RPMI7951 (cell line): Measurements from ENCODE around the gene TNRC6B. TPM values are rescaled to one million over a fixed set of nuclear protein-coding genes. Genes with fewer than 3 reads are reported as not detected.

ENCODE experiments used
- DNase-seq: peaks from one replicate; pipeline ENCODE4 v3.0.0-alpha.2; 2012; ENCODE audit warnings: low read depth
- total RNA-seq: library from RNA; depleted of rRNA; stranded (reverse); fragments of >200 nt; shearing (Covaris generic); gene quantifications from 2 replicates; pipeline ENCODE4 v1.2.3, GENCODE V29; 2014

TNRC6B gene
- total RNA-seq, 1 experiment from 2014 or later = 9.5 TPM

DNA sequence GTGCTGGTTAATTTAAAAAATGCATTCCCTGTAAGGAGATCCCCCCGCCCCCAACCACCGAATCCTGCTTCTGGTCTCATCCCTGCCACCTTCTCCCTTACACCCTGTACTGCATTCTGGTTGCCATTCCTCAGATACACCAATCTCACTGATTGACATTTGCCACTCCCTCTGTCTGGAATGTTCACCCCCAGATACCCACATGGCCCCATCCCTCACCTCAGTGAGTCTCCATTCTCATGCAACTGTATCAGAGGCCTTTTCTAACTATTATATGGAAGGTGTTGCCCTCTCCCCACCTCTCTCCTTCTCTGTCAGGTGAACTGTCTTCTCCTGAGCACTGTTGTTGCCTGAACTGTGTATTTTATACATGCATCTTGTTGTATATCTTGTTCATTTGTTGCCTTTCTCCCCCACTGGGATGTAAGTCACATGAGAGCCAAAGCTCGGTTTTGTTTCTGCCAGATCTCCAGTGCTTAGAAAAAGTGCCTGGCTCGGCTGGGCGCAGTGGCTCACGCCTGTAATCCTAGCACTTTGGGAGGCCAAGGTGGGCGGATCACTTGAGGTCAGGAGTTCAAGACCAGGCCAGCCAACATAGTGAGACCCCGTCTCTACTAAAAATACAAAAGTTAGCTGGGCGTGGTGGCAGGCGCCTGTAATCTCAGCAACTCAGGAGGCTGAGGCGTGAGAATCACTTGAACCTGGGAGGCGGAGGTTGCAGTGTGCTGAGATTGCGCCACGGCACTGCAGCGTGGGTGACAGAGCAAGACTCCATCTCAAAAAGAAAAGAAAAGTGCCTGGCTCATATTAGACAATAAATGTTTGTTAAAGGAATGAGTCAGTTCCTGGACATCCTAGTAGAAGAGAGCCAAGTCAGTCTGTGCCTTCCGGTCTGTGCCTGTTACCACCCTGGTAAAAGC is 61.0 kb downstream of the TNRC6B start:
- DNase-seq = peak; percentile 79

- DNase-seq = no peak
These were observed 61.6 kb downstream of the TNRC6B start for GRCh38 chr22:40239345-40239683.

- DNase-seq = no peak
These were observed 62.4 kb downstream of the TNRC6B start for GRCh38 chr22:40240160-40240559.

DNA sequence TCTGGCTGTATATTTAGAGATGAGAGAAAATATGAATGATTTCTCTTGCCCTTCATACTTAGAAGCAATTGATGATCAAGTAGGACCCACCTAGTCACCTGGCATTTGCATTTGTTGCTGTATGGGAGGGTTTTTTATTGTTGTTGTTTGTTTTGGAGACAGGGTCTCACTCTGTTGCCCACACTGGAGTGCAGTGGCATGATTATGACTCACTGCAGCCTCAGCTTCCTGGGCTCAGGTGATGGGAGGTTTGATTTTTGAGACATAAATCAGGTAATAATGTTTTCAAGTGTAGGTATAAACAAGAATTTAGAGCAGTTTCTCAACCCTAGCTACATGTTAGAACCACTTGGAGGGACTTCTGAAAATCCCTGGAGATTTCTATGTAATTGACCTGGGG is 63.0 kb downstream of the TNRC6B start:
- no peak for DNase-seq

GRCh38 chr22:40241200-40241763 is 63.6 kb downstream of the TNRC6B start:
- DNase-seq = no peak

DNA sequence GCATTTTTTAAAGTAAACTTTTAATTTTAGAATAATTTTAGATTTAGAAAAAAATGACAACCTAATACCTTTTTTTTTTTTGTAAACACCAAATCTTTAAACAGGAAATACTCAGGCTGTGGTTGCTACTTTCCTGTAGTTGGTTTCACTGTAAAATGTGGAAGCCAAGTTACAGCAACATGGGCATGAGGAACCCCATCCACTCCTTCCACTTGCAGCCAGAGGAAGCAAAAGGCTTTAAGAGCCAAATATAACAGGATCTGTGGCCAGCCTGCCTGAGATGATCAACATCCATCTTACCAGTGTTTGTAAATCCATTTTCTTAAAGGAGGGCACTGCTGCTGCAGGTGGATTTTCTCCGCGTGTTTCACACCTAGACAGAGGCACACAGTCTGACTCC is 66.2 kb downstream of the TNRC6B start:
- DNase-seq = no peak

DNA sequence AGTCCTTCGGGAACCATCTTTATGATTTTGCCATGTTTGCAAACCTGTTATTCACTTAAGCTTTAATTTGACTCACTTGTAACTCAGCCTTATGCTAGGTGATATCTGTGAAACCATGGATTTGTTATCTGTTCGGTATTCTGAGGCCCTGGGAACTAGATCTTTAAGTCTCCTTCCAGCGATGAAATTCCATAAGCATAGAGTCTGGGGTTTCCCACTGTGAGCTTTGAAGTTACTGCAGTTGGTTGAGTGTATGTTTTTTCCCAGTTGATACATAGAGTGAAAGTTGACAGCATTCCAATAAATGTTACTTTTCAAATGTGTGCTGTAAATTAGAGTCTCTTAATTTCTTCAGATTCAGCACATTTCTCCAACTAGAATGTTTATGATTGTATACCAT is 66.9 kb downstream of the TNRC6B start:
- no peak for DNase-seq

DNA sequence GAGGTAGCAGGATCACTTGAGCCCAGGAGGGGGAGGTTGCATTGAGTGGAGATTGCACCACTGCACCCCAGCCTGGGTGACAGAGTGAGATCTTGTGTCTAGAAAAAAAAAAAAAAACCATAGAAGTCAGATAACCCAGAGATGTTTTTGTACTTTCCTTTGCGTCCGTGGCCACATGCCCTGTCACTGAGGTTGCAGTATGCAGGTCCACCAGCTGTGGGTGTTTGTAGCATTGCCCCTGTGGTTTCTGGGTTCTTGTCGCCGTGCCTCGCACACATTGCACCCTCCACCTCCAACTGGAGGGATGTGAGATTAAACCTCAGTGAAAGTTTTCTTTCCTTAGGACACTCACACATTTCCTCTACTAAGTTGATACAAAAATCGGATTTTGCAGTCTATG is 70.3 kb downstream of the TNRC6B start:
- no peak for DNase-seq

- no peak for DNase-seq
These were observed 71.6 kb downstream of the TNRC6B start for GRCh38 chr22:40249286-40249685.

- DNase-seq = no peak
These were observed 72.9 kb downstream of the TNRC6B start for GRCh38 chr22:40250608-40251007.

DNA sequence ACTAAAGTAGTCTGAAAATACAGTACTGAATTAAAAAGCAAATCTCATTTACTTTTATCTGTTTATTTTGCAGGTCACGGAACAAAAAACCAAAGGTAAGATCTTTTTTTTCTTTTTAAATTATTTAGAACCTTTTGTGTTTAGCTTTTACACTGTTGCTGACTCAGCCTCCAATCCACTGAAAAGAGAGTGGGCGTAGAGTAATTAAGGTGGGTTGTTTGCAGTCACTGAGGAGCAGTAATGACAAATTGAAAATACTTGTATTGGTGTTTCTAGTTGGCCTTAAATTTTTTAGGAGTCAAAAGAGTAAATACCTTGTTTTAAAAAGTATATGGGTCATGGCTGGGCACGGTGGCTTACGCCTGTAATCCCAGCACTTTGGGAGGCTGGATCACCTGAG is 73.4 kb downstream of the TNRC6B start:
- no peak for DNase-seq

DNA sequence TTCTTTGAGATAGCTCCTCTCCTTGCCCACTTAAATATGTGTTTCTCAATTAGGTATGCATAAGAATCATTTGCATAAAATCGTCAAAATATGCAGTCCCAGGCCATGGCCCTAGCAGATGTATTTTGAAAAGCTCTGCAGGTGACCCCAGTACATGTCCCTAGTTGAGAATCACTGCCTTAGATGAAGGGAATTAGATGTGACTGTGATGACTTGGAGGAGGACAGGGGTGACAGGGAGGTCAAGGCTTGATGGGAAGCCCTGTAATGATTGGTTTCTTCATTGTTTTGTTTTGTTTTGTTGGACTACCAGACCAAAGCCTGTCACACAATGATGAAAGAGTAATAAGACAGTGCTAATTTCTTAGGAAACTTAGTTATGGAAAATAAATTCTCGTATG is 74.4 kb downstream of the TNRC6B start:
- no peak for DNase-seq

DNA sequence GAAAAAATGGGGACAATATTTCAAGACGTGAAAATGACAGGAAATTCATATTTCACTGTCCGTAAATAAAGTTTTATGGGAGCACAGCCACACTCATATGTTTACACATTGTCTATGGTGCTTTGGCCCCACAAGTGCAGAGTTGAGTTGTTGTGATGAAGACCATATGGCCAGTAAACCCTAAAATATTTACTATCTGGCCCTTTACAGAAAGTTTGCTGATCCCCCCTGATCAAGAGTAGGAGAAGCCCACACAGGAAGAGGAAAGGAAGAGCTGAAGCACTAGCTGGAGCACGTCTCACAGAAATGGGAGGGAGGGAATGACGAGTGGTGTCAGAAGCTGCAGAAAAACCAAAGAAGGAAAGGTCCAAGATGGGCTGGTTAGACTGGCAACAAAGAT is 78.8 kb downstream of the TNRC6B start:
- DNase-seq = no peak

DNA sequence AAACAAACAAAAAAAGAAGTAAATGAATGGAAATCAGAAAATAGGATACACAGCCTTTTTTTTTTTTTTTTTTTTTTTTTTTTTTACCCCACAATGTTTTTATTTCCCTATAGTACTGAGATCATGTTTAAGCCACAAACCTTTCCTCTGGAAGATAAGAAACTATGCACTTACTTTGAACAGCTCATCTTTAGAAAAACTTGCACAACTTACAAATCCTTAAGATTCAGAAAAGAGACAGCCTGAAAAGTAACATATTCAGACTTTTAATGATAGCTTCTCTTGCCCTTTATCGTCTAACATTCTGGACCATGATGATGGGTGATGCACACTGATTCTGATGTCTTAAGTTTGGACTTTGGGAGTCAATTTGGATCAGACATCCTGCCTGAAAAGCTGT is 80.3 kb downstream of the TNRC6B start:
- DNase-seq = no peak

DNA sequence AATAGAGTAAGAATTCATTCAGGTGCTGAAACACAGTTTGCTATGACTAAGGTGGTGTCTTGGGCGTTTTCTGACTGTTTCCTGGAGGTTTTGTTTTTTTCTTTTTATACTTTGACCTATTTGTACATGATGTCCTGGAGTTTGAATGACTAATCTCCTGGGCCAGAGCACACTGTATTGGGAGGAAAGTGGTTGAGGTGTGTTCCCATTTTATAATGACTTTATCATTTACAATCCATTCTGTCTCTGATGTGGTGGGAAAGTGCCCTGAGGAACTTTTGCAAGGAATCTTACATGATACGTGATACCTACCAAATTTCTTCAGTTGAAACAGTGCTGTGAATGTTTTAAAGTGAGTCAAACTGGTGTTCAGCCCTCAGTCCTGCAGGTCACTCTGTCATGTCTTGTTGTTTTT is 80.8 kb downstream of the TNRC6B start:
- DNase-seq = peak; percentile 51

- no peak for DNase-seq
These were observed 84.1 kb downstream of the TNRC6B start for GRCh38 chr22:40261783-40262182.

- no peak for DNase-seq
These were observed 85.5 kb downstream of the TNRC6B start for GRCh38 chr22:40263191-40263590.

GRCh38 chr22:40265783-40266182 is 88.1 kb downstream of the TNRC6B start:
- no peak for DNase-seq

- no peak for DNase-seq
These were observed 92.3 kb downstream of the TNRC6B start for GRCh38 chr22:40270031-40270430.

DNA sequence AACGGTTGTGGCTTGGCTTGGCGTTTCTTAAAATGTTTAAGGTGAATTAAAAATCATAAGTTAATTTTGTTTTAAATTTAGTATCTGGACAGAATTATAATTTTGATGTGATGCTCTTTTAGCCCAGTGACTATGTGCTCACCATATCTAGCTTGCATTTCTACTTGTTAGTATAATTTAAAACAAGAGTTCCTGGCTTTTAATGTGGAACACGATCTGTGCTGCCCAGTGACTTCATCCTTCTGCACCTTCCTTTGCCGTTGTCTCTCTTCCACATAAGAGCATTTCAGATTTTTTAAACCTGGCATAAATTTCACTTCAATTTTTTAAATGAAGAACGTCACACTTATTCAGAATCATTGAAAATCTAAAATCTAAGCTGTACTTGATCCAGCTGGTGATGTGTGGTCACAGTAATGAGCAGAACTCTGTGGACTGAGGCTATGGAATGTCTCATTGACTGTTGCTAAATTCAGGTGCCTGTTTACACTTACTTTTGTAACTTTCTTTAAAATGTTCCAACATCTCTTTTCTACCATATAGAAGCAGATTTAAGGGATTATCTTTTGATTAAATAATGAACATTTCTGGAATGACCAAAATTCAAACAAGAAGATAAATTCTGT is 93.1 kb downstream of the TNRC6B start:
- DNase-seq = no peak

- DNase-seq = no peak
These were observed 93.7 kb downstream of the TNRC6B start for GRCh38 chr22:40271440-40271839.

- DNase-seq = no peak
These were observed 95.6 kb downstream of the TNRC6B start for GRCh38 chr22:40273319-40273718.
